Measurements from ENCODE around the gene HSPA1L.

The HSPA1L gene

DNA sequence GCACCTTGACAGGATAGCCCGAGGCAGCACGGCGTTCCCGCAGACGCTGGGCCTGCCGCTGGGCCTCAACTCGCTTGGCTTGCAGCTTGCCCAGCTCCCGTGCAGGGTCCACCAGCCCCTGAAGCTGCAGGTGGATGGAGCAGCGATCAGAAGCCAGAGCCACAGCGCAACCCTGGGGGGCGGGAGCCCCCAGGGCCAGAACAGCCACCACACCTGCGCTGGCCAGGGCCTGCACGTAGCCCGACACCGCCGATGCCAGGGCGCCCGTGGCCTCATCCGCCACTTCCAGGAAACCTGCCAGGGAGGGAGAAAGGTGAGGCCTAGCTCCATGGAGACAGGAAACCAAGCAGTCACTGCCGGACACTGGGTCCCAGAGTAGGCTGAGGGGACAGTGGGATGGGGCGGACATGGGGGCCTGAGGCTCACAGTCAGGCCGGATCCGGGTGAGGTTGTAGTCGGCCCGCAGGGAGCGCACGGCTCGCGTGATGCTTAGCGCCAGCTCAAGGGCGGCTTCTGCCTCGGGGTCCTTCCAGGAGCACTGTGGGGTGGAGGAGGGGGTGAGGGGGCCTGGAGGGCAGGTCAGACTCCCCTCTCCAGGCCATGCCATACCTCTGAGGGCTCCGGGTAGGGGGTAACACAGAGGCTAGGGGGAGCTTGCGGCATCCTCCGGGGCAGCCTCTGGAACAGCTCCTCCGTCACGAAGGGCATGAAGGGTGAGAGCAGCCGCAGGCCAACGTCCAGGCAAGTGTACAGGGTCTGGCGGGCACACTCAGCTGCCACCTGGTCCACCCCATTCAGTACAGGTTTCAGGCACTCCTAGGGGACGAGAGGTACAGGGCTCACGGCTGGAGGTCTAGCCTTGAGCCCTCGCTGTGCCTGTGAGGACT lies 35.8 kb downstream of the HSPA1L start:
- no peak overlapping the region for H2AFZ ChIP-seq (ENCODE audit: low read depth, low read length)
- no peak overlapping the region for H2BK5ac ChIP-seq (ENCODE audit: low read depth, low read length, poor library complexity, severe bottlenecking)
- no peak overlapping the region for H3K18ac ChIP-seq (ENCODE audit: low read depth in 1 of 2, low read length in 2 of 2)
- H3K23ac ChIP-seq (ENCODE audit: low read length in 2 of 2): no peak overlapping the region
- H3K79me1 ChIP-seq (replicated peaks; ENCODE audit: low read length, poor library complexity, severe bottlenecking): peaks cover 5% of the 10 kb centered on the region
- H3K9ac ChIP-seq (ENCODE audit: low read length): no peak overlapping the region
- H3K4ac ChIP-seq (ENCODE audit: low read depth in 1 of 2, low read length in 2 of 2): no peak overlapping the region
- no peak overlapping the region for H2BK12ac ChIP-seq (ENCODE audit: low read length in 2 of 2)
- no peak overlapping the region for H2AK5ac ChIP-seq (ENCODE audit: low read length, severe bottlenecking)
- peaks cover 16% of the 10 kb centered on the region for H3K4me1 ChIP-seq (ENCODE audit: control insufficient read depth, insufficient read depth, low read depth, low read length)
- no peak overlapping the region for H2BK120ac ChIP-seq (ENCODE audit: low read depth, low read length)
- H3K27me3 ChIP-seq (ENCODE audit: control insufficient read depth in 1 of 2, insufficient read depth in 1 of 2, low read length in 2 of 2): no peaks in the 10 kb centered on the region
- no peak overlapping the region for H3K27ac ChIP-seq (ENCODE audit: low read length, poor library complexity, severe bottlenecking)
- H3K4me2 ChIP-seq (ENCODE audit: low read length, poor library complexity, severe bottlenecking): no peak overlapping the region
- no peak overlapping the region for H2BK15ac ChIP-seq (ENCODE audit: low read depth, poor library complexity, severe bottlenecking)
- no peak for DNase-seq
- no peaks in the 10 kb centered on the region for H3K9me3 ChIP-seq (ENCODE audit: control insufficient read depth, low read length)
- H3K14ac ChIP-seq (ENCODE audit: low read length in 2 of 2): no peak overlapping the region
- H3K4me3 ChIP-seq (ENCODE audit: insufficient read depth in 1 of 2, low read depth in 1 of 2, low read length in 2 of 2): no peak overlapping the region
- H4K8ac ChIP-seq (ENCODE audit: low read length): no peak overlapping the region
- peaks cover 60 to 68% of the 10 kb centered on the region in 2 experiments for H3K36me3 ChIP-seq (ENCODE audit: control insufficient read depth in 1 of 2, insufficient read depth in 2 of 2, low read depth in 1 of 2, low read length in 2 of 2)
- H4K91ac ChIP-seq (ENCODE audit: low read length): no peak overlapping the region
- WGBS: 95% methylated on average over 43 of the region's 43 CpGs

DNA sequence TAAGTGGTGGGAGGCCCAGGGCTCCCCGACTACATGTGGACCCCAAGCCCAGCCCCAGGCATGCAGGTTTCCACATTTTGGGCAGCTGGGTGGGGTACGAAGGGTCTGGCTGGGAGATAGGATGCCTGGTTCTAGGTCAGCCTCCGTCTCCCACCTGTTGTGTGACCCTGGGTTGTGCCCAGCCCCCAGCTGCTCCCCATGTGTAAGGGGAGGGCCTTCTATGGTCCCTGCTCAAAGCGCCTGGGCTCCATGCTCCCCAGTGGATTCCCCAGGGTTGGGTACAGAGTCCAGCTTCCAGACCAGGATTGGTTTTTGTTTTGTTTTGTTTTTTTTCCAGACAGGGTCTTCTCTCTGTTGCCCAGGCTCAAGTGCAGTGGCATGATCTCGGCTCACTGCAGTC lies 36.9 kb downstream of the HSPA1L start:
- Histone ChIP-seq H3K79me1 (replicated peaks; ENCODE audit: low read length, poor library complexity, severe bottlenecking) (no peaks in the 10 kb centered on the region), H2BK12ac (ENCODE audit: low read length in 2 of 2) (peak overlapping the region in 1 of 2 experiments; percentile 15), H3K4me2 (ENCODE audit: low read length, poor library complexity, severe bottlenecking) (no peak overlapping the region), H3K4ac (ENCODE audit: low read depth in 1 of 2, low read length in 2 of 2) (no peak overlapping the region), H3K27me3 (ENCODE audit: control insufficient read depth in 1 of 2, insufficient read depth in 1 of 2, low read length in 2 of 2) (no peaks in the 10 kb centered on the region), H3K4me3 (ENCODE audit: insufficient read depth in 1 of 2, low read depth in 1 of 2, low read length in 2 of 2) (no peak overlapping the region), H3K9me3 (ENCODE audit: control insufficient read depth, low read length) (no peaks in the 10 kb centered on the region), H2AFZ (ENCODE audit: low read depth, low read length) (no peak overlapping the region), H3K18ac (ENCODE audit: low read depth in 1 of 2, low read length in 2 of 2) (no peak overlapping the region), H2BK5ac (ENCODE audit: low read depth, low read length, poor library complexity, severe bottlenecking) (no peak overlapping the region), H4K91ac (ENCODE audit: low read length) (no peak overlapping the region), H3K27ac (ENCODE audit: low read length, poor library complexity, severe bottlenecking) (no peak overlapping the region), H3K9ac (ENCODE audit: low read length) (no peak overlapping the region), H3K23ac (ENCODE audit: low read length in 2 of 2) (no peak overlapping the region), H2BK15ac (ENCODE audit: low read depth, poor library complexity, severe bottlenecking) (peak overlapping the region; percentile 3), H2BK120ac (ENCODE audit: low read depth, low read length) (no peak overlapping the region), H2AK5ac (ENCODE audit: low read length, severe bottlenecking) (no peak overlapping the region), H4K8ac (ENCODE audit: low read length) (no peak overlapping the region), H3K4me1 (ENCODE audit: control insufficient read depth, insufficient read depth, low read depth, low read length) (peaks cover 16% of the 10 kb centered on the region), H3K14ac (ENCODE audit: low read length in 2 of 2) (no peak overlapping the region), H3K36me3 (ENCODE audit: control insufficient read depth in 1 of 2, insufficient read depth in 2 of 2, low read depth in 1 of 2, low read length in 2 of 2) (peaks cover 50 to 58% of the 10 kb centered on the region in 2 experiments)
- no peak for DNase-seq
- 99% methylated on average over 5 of the region's 5 CpGs for WGBS

DNA sequence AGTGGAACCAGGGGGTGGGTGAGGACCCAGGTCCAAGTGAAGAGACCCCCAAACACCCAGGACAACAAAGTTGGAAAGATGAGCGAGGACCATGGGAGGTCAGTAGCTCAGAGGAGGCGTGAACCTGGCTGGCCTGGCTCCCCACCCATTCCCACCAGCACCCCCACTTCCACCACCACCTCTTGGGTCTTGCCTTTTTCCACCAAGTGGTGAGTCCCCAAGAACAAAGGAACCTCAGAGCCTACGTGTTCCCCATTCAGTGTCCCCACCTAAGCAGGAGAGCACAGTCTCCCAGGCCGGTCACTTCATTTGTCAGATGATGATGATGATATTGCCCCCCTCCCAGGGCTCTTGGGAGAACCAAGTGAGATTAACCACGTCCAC lies 37.4 kb downstream of the HSPA1L start:
- H3K36me3 ChIP-seq (ENCODE audit: control insufficient read depth in 1 of 2, insufficient read depth in 2 of 2, low read depth in 1 of 2, low read length in 2 of 2): peaks cover 45 to 53% of the 10 kb centered on the region in 2 experiments
- 94% methylated on average over 5 of the region's 5 CpGs for WGBS

DNA sequence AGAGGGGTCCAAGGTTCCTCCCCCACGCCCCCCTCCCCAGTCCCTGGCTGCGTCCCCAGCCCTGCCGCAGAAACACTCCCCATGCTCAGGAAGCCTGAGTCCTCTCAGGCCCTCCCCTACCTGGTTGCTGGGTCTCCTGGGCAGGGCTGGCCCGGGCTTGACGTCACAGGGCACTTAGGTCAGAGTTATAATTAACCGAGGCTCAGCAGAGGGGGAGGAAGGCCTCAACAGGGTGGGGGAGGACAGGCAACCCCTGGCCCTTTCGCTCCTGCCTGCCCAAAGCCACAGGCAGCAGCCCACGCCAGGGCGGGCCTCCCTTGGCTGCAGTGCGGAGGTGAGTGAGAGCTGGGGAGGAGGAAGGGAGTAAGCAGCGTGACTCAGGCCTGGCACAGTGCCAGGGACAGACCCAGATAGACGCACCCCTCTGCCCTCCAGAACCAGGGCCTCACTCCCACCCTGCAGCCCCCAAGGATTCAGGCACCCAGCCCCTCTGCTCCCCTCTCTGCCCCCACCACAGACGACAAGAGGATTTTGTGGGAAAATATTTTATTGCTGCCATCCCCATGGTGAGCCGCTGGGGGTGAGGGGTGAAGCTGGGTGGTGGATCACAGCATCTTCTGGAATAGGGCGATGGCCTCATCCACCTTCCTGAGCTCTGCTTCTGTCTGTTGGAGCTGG lies 38.0 kb downstream of the HSPA1L start, which contains the start of gene VWA7:
Gene VWA7, minus strand, starts transcription at position 340 of the 678 bp plus-strand sequence. CDS start 549 bp downstream, outside the sequence.
- Histone ChIP-seq H3K4ac (ENCODE audit: low read depth in 1 of 2, low read length in 2 of 2) (peak within 1 kb of the TSS; percentile 5 to 47), H2AFZ (ENCODE audit: low read depth, low read length) (peak within 1 kb of the TSS; percentile 14), H3K14ac (ENCODE audit: low read length in 2 of 2) (peak within 1 kb of the TSS in 1 of 2 experiments; percentile 19), H2BK12ac (ENCODE audit: low read length in 2 of 2) (peak within 1 kb of the TSS in 1 of 2 experiments; percentile 66), H3K79me1 (replicated peaks; ENCODE audit: low read length, poor library complexity, severe bottlenecking) (no peaks in the 10 kb centered on the region), H3K9me3 (ENCODE audit: control insufficient read depth, low read length) (no peaks in the 10 kb centered on the region), H2AK5ac (ENCODE audit: low read length, severe bottlenecking) (peak within 1 kb of the TSS; percentile 49), H3K23ac (ENCODE audit: low read length in 2 of 2) (no peak within 1 kb of the TSS), H2BK120ac (ENCODE audit: low read depth, low read length) (peak within 1 kb of the TSS; percentile 19), H4K8ac (ENCODE audit: low read length) (peak within 1 kb of the TSS; percentile 72), H3K4me1 (ENCODE audit: control insufficient read depth, insufficient read depth, low read depth, low read length) (peaks cover 16% of the 10 kb centered on the region), H2BK5ac (ENCODE audit: low read depth, low read length, poor library complexity, severe bottlenecking) (no peak within 1 kb of the TSS), H3K18ac (ENCODE audit: low read depth in 1 of 2, low read length in 2 of 2) (peak within 1 kb of the TSS; percentile 35 to 48), H3K36me3 (ENCODE audit: control insufficient read depth in 1 of 2, insufficient read depth in 2 of 2, low read depth in 1 of 2, low read length in 2 of 2) (peaks cover 39 to 48% of the 10 kb centered on the region in 2 experiments), H3K27ac (ENCODE audit: low read length, poor library complexity, severe bottlenecking) (no peak within 1 kb of the TSS), H3K4me2 (ENCODE audit: low read length, poor library complexity, severe bottlenecking) (peak within 1 kb of the TSS; percentile 20), H3K27me3 (ENCODE audit: control insufficient read depth in 1 of 2, insufficient read depth in 1 of 2, low read length in 2 of 2) (no peaks in the 10 kb centered on the region), H3K9ac (ENCODE audit: low read length) (peak within 1 kb of the TSS; percentile 47), H3K4me3 (ENCODE audit: insufficient read depth in 1 of 2, low read depth in 1 of 2, low read length in 2 of 2) (peak within 1 kb of the TSS in 1 of 2 experiments; percentile 18), H4K91ac (ENCODE audit: low read length) (peak within 1 kb of the TSS; percentile 30), H2BK15ac (ENCODE audit: low read depth, poor library complexity, severe bottlenecking) (peak within 1 kb of the TSS; percentile 45)
- DNase-seq: peak; percentile 66
- WGBS: 55% methylated on average over 9 of the region's 15 CpGs

More for the DNA sequence above, 37.4 kb downstream of the HSPA1L start:
- Histone ChIP-seq H3K27ac (ENCODE audit: low read length, poor library complexity, severe bottlenecking) (no peak overlapping the region), H4K8ac (ENCODE audit: low read length) (no peak overlapping the region), H2AK5ac (ENCODE audit: low read length, severe bottlenecking) (peak overlapping the region; percentile 49), H3K18ac (ENCODE audit: low read depth in 1 of 2, low read length in 2 of 2) (peak overlapping the region in 1 of 2 experiments; percentile 48), H2BK12ac (ENCODE audit: low read length in 2 of 2) (peak overlapping the region in 1 of 2 experiments; percentile 66), H3K23ac (ENCODE audit: low read length in 2 of 2) (no peak overlapping the region), H4K91ac (ENCODE audit: low read length) (no peak overlapping the region), H3K4me2 (ENCODE audit: low read length, poor library complexity, severe bottlenecking) (no peak overlapping the region), H3K4me1 (ENCODE audit: control insufficient read depth, insufficient read depth, low read depth, low read length) (peaks cover 16% of the 10 kb centered on the region), H3K79me1 (replicated peaks; ENCODE audit: low read length, poor library complexity, severe bottlenecking) (no peaks in the 10 kb centered on the region), H2AFZ (ENCODE audit: low read depth, low read length) (no peak overlapping the region), H2BK120ac (ENCODE audit: low read depth, low read length) (no peak overlapping the region), H3K27me3 (ENCODE audit: control insufficient read depth in 1 of 2, insufficient read depth in 1 of 2, low read length in 2 of 2) (no peaks in the 10 kb centered on the region), H3K14ac (ENCODE audit: low read length in 2 of 2) (no peak overlapping the region), H3K9ac (ENCODE audit: low read length) (no peak overlapping the region), H3K4ac (ENCODE audit: low read depth in 1 of 2, low read length in 2 of 2) (peak overlapping the region in 1 of 2 experiments; percentile 32), H2BK15ac (ENCODE audit: low read depth, poor library complexity, severe bottlenecking) (peak overlapping the region; percentile 4), H3K4me3 (ENCODE audit: insufficient read depth in 1 of 2, low read depth in 1 of 2, low read length in 2 of 2) (no peak overlapping the region), H3K9me3 (ENCODE audit: control insufficient read depth, low read length) (no peaks in the 10 kb centered on the region), H2BK5ac (ENCODE audit: low read depth, low read length, poor library complexity, severe bottlenecking) (no peak overlapping the region)
- no peak for DNase-seq

Measured in mesenchymal stem cell (in vitro differentiated cells and primary cell).